ENCODE results near the gene PIK3R2.

The PIK3R2 gene

GRCh38 chr19:18109733-18110608 lies 43.0 kb upstream of the PIK3R2 start:
- CTCF ChIA-PET: interaction anchor here (0.6 to 1.1 kb wide), 3 partner anchors 8 to 58 kb away, joined by 3 to 8 read pairs (median 3); no protein-coding TSS in a partner anchor
- DNase-seq (ENCODE audit: extremely low spot score): peak; percentile 39
- POLR2A ChIA-PET: interaction anchor here (1.4 to 1.7 kb wide), 4 partner anchors 8 to 171 kb away, joined by 3 to 6 read pairs (median 4); partner anchors contain the start of gene JUND
- TF ChIP-seq, protein P1, sequence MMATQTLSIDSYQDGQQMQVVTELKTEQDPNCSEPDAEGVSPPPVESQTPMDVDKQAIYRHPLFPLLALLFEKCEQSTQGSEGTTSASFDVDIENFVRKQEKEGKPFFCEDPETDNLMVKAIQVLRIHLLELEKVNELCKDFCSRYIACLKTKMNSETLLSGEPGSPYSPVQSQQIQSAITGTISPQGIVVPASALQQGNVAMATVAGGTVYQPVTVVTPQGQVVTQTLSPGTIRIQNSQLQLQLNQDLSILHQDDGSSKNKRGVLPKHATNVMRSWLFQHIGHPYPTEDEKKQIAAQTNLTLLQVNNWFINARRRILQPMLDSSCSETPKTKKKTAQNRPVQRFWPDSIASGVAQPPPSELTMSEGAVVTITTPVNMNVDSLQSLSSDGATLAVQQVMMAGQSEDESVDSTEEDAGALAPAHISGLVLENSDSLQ (IDR thresholded peaks at IDR 0.05): no peak
- TF ChIP-seq BHLHE40 (IDR thresholded peaks at IDR 0.05; ENCODE audit: borderline replicate concordance) (no peak), FOXM1 (IDR thresholded peaks at IDR 0.05; ENCODE audit: borderline replicate concordance) (no peak), L3MBTL2 (conservative IDR thresholded peaks at IDR 0.05) (no peak), HDGF (IDR thresholded peaks at IDR 0.05; ENCODE audit: borderline replicate concordance) (no peak), TARDBP (IDR thresholded peaks at IDR 0.05) (no peak), SP1 (IDR thresholded peaks at IDR 0.05) (no peak), ARNT (IDR thresholded peaks at IDR 0.05) (no peak), ZNF384 (IDR thresholded peaks at IDR 0.05) (no peak), SUZ12 (IDR thresholded peaks at IDR 0.05) (no peak), FOXA1 (IDR thresholded peaks at IDR 0.05) (no peak), LEF1 (IDR thresholded peaks at IDR 0.05; ENCODE audit: borderline replicate concordance) (no peak), ELF4 (IDR thresholded peaks at IDR 0.05) (no peak), FOXK2 (IDR thresholded peaks at IDR 0.05) (no peak), NFRKB (IDR thresholded peaks at IDR 0.05) (no peak), CTBP1 (IDR thresholded peaks at IDR 0.05; ENCODE audit: borderline replicate concordance) (no peak)

- POLR2A ChIA-PET: interaction anchor here (1.4 to 1.7 kb wide), 4 partner anchors 9 to 171 kb away, joined by 3 to 6 read pairs (median 4); partner anchors contain the start of gene JUND
- TF ChIP-seq SUZ12 (IDR thresholded peaks at IDR 0.05) (no peak), TARDBP (IDR thresholded peaks at IDR 0.05) (no peak), FOXK2 (IDR thresholded peaks at IDR 0.05) (no peak), L3MBTL2 (conservative IDR thresholded peaks at IDR 0.05) (no peak), SP1 (IDR thresholded peaks at IDR 0.05) (no peak), LEF1 (IDR thresholded peaks at IDR 0.05; ENCODE audit: borderline replicate concordance) (no peak), BHLHE40 (IDR thresholded peaks at IDR 0.05; ENCODE audit: borderline replicate concordance) (no peak), ZNF384 (IDR thresholded peaks at IDR 0.05) (no peak), CTBP1 (IDR thresholded peaks at IDR 0.05; ENCODE audit: borderline replicate concordance) (no peak), FOXM1 (IDR thresholded peaks at IDR 0.05; ENCODE audit: borderline replicate concordance) (no peak)
- CTCF ChIA-PET: interaction anchor here (0.6 to 1.1 kb wide), 4 partner anchors 18 to 82 kb away, joined by 3 to 8 read pairs (median 5); partner anchors contain the start of gene MPV17L2
- no peak for DNase-seq (ENCODE audit: extremely low spot score)
Observed at GRCh38 chr19:18110609-18111232, 42.2 kb upstream of the PIK3R2 start.

DNA sequence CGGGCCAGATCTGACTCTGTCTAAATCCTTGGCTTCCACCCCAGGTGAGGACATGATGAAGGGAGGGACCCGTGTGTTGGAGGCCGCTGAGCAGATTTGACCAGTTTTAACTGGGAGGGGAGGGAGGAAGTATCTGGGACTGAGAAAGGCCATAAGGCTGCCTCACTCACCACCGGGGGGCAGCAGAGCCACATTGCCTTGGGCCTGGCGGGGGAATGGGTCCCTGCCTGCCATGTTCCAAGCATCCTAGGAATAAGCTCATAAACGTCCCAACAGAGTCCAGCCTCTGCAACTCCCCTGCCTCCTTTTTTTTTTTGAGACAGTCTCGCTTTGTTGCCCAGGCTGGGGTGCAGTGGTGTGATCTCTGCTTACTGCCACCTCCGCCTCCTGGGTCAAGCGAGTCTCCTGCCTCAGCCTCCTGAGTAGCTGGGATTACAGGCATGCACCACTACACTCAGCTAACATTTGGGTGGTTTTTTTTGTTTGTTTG lies 39.9 kb upstream of the PIK3R2 start:
- DNase-seq (ENCODE audit: extremely low spot score): peak; percentile 84
- no peak for TF ChIP-seq HDGF (IDR thresholded peaks at IDR 0.05; ENCODE audit: borderline replicate concordance)
- no peak for TF ChIP-seq FOXA1 (IDR thresholded peaks at IDR 0.05)
- no peak for TF ChIP-seq ELF4 (IDR thresholded peaks at IDR 0.05)
- TF ChIP-seq LEF1 (IDR thresholded peaks at IDR 0.05; ENCODE audit: borderline replicate concordance): no peak
- POLR2A ChIA-PET: no interaction called here
- CTCF ChIA-PET: interaction anchor here (0.6 to 1.3 kb wide), 25 partner anchors 8 to 834 kb away, joined by 3 to 14 read pairs (median 4); partner anchors contain the start of gene PIK3R2

GRCh38 chr19:18113827-18114226 lies 39.1 kb upstream of the PIK3R2 start:
- DNase-seq (ENCODE audit: extremely low spot score): no peak
- TF ChIP-seq BHLHE40 (IDR thresholded peaks at IDR 0.05; ENCODE audit: borderline replicate concordance) (no peak), SUZ12 (IDR thresholded peaks at IDR 0.05) (no peak), L3MBTL2 (conservative IDR thresholded peaks at IDR 0.05) (no peak), CTBP1 (IDR thresholded peaks at IDR 0.05; ENCODE audit: borderline replicate concordance) (no peak), FOXA1 (IDR thresholded peaks at IDR 0.05) (no peak), SP1 (IDR thresholded peaks at IDR 0.05) (no peak), FOXK2 (IDR thresholded peaks at IDR 0.05) (no peak)
- POLR2A ChIA-PET: no interaction called here
- CTCF ChIA-PET: interaction anchor here (0.8 to 1.3 kb wide), 8 partner anchors 12 to 110 kb away, joined by 3 to 12 read pairs (median 5); no protein-coding TSS in a partner anchor

GRCh38 chr19:18114483-18114882 lies 38.5 kb upstream of the PIK3R2 start:
- POLR2A ChIA-PET: no interaction called here
- CTCF ChIA-PET: interaction anchor here (1.3 kb wide), 1 partner anchor 18 kb away, joined by 5 read pairs; no protein-coding TSS in a partner anchor
- TF ChIP-seq ZNF384 (IDR thresholded peaks at IDR 0.05) (no peak), NFRKB (IDR thresholded peaks at IDR 0.05) (no peak), FOXA1 (IDR thresholded peaks at IDR 0.05) (no peak), ARNT (IDR thresholded peaks at IDR 0.05) (no peak), SUZ12 (IDR thresholded peaks at IDR 0.05) (no peak), HDGF (IDR thresholded peaks at IDR 0.05; ENCODE audit: borderline replicate concordance) (no peak), LEF1 (IDR thresholded peaks at IDR 0.05; ENCODE audit: borderline replicate concordance) (no peak), FOXK2 (IDR thresholded peaks at IDR 0.05) (no peak), L3MBTL2 (conservative IDR thresholded peaks at IDR 0.05) (no peak), TARDBP (IDR thresholded peaks at IDR 0.05) (no peak), CTBP1 (IDR thresholded peaks at IDR 0.05; ENCODE audit: borderline replicate concordance) (no peak), BHLHE40 (IDR thresholded peaks at IDR 0.05; ENCODE audit: borderline replicate concordance) (no peak)
- no peak for DNase-seq (ENCODE audit: extremely low spot score)

DNA sequence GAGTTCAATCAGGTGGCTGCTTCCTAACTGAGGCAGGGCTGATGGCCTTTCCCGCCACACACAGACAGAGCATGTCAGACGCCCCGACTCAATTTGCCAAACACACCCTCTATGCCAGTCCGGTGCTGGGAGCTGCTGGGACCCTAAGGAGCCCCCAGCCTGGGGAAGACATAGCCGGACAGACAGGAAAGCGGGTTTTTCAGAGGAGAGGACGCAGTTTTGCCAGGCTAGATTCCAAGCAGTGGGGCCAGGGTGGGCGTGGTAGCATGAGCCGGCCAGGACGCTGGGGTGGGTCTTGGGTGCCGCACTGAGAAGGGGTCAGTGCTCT lies 35.6 kb upstream of the PIK3R2 start:
- POLR2A ChIA-PET: interaction anchor here (1.7 kb wide), 1 partner anchor 38 kb away, joined by 4 read pairs; no protein-coding TSS in a partner anchor
- CTCF ChIA-PET: interaction anchor here (0.6 kb wide), 2 partner anchors 8 to 257 kb away, joined by 3 read pairs; no protein-coding TSS in a partner anchor
- no peak for DNase-seq (ENCODE audit: extremely low spot score)
- TF ChIP-seq SUZ12 (IDR thresholded peaks at IDR 0.05): no peak
- TF ChIP-seq BHLHE40 (IDR thresholded peaks at IDR 0.05; ENCODE audit: borderline replicate concordance): no peak
- TF ChIP-seq FOXM1 (IDR thresholded peaks at IDR 0.05; ENCODE audit: borderline replicate concordance): no peak
- no peak for TF ChIP-seq ELF4 (IDR thresholded peaks at IDR 0.05)
- no peak for TF ChIP-seq NFRKB (IDR thresholded peaks at IDR 0.05)
- no peak for TF ChIP-seq LEF1 (IDR thresholded peaks at IDR 0.05; ENCODE audit: borderline replicate concordance)
- no peak for TF ChIP-seq ARNT (IDR thresholded peaks at IDR 0.05)
- no peak for TF ChIP-seq HDGF (IDR thresholded peaks at IDR 0.05; ENCODE audit: borderline replicate concordance)
- no peak for TF ChIP-seq L3MBTL2 (conservative IDR thresholded peaks at IDR 0.05)
- no peak for TF ChIP-seq TARDBP (IDR thresholded peaks at IDR 0.05)
- TF ChIP-seq, protein P1 (IDR thresholded peaks at IDR 0.05): no peak
